Heart left ventricle (tissue), 16 donors: ENCODE measurements around the gene PGRMC1. TPM values are rescaled to one million over a fixed set of nuclear protein-coding genes. Genes with fewer than 3 reads are reported as not detected.

ENCODE experiments used
- ATAC-seq, 4 donors: fragments of 200-7000 bp; cut with Tn5 transposase; one replicate each; pipeline ENCODE4 v1.9.1; 2020 to 2022; ENCODE audit warnings: moderate library complexity in 4 of 4, mild to moderate bottlenecking in 3 of 4, moderate number of reproducible peaks in 1 of 4
- DNase-seq, 5 donors: peaks; one replicate each; pipeline ENCODE4 v3.0.0-alpha.2; 2020
- H3K27ac ChIP-seq, 12 donors: fragments of 200-600 bp; sonication (generic) in 4 of 12; one replicate each; pipeline versions ENCODE4 v1.5.0 to v1.8.0; 2016 to 2022; ENCODE audit warnings: mild to moderate bottlenecking in 2 of 12
- H3K27me3 ChIP-seq, 9 donors: fragments of 200-600 bp; sonication (generic) in 2 of 9; one replicate each; pipeline versions ENCODE4 v1.5.1 to v1.8.0; 2016 to 2022; ENCODE audit warnings: mild to moderate bottlenecking in 3 of 9
- H3K36me3 ChIP-seq, 9 donors: fragments of 200-600 bp; sonication (generic) in 2 of 9; one replicate each; pipeline versions ENCODE4 v1.5.0 to v1.8.0; 2018 to 2022; ENCODE audit warnings: mild to moderate bottlenecking in 2 of 9
- H3K4me1 ChIP-seq, 12 donors: fragments of 200-600 bp; sonication (generic) in 4 of 12; one replicate each; pipeline versions ENCODE4 v1.5.0 to v1.8.0; 2016 to 2022; ENCODE audit warnings: mild to moderate bottlenecking in 3 of 12
- H3K4me3 ChIP-seq, 12 donors: fragments of 200-600 bp; sonication (generic) in 4 of 12; one replicate each; pipeline versions ENCODE4 v1.5.0 to v1.8.0; 2017 to 2022; ENCODE audit warnings: mild to moderate bottlenecking in 9 of 12, moderate library complexity in 4 of 12
- H3K9me3 ChIP-seq, 12 donors: fragments of 200-600 bp; sonication (generic) in 4 of 12; one replicate each; pipeline versions ENCODE4 v1.5.0 to v1.8.0; 2016 to 2022; ENCODE audit warnings: mild to moderate bottlenecking in 1 of 12
- POLR2A ChIP-seq, 2 donors: fragments of 450-650 bp; IDR thresholded peaks; one replicate each; pipeline ENCODE4 v1.6.1; 2017; ENCODE audit warnings: antibody characterized with exemption in 2 of 2, mild to moderate bottlenecking in 2 of 2, moderate library complexity in 2 of 2
- WGBS, 4 donors: extraction: QIAGEN DNeasy Blood & Tissue Kit in 2 of 4; methylation state at CpG; one replicate each; pipeline versions ENCODE4 v1.1.5 to v1.1.7; 2013 to 2018; 5-methylcytosine and 5-hydroxymethylcytosine counted together
- intact Hi-C, 10 donors: fragments of 100-400 bp; cut with DNase I; formaldehyde crosslinking; loops; one replicate each; pipeline versions ENCODE4 v1.11.1 to v1.14.2; 2022
- polyA plus RNA-seq, 2 donors: library from polyadenylated mRNA; stranded (reverse); fragments of 200-250 nt; gene quantifications; one replicate each; pipeline ENCODE4 v1.2.3, GENCODE V29; 2013
- total RNA-seq, 9 donors: library from RNA; depleted of rRNA in 2 of 9; stranded (reverse); fragments of >200 nt in 2 of 9; fragmentation: NEBNext Ultra II Directional in 3 of 9; extraction: Animal tissue kit (Norgen Biotek cat#: 25700) in 3 of 9; gene quantifications; one replicate each; pipeline versions ENCODE4 v1.1.0 to v1.2.4, GENCODE V29; 2016 to 2023
- TF ChIP-seq, protein P1 (sequence below), 12 donors: fragments of 200-600 bp; sonication (generic) in 4 of 12; IDR thresholded peaks; one replicate each; pipeline versions ENCODE4 v1.5.0 to v1.8.0; 2018 to 2022; ENCODE audit warnings: antibody characterized with exemption in 12 of 12, mild to moderate bottlenecking in 5 of 12
- donor health status: ischemic (EF 13 %, LVEDD 7.1; RV severe dilation, severe dysfunction).
- donor health status: healthy with polysubstance abuse.
- donor health status: DM: no; HTN: yes; CAD: no.
- donor health status: DM: no; HTN: no; CAD: no.
- donor health status: ischemic (EF 25% LVEDD 6.9; RV normal size, moderate dysfunction).
- donor health status: ischemic (EF 25% LVEDD 5.7; RV mildly dilated, moderate dysfunction).
- donor health status: healthy.
- donor health status: DM: yes; HTN: yes; CAD: no.
- donor health status: ischemic (EF 35%, LVEDD 5.7; RV mildly dilated, moderate dysfunction).
- donor health status: nonischemic (EF 11% LVEDD 7.7; RV severe dilation, severe dysfunction).
- donor health status: DM: yes; HTN: yes; CAD: no.
- donor health status: PGD.
- donor health status: ischemic (EF 29% LVEDD 5.4; RV normal size, mild dysfunction).
- donor health status: nonischemic (EF 23%, LVEDD 6.1; RV moderate dilation, normal function).

Gene PGRMC1
- total and polyA plus RNA-seq, 11 donors = 12.6 to 28.6 (median 18.9) TPM

DNA sequence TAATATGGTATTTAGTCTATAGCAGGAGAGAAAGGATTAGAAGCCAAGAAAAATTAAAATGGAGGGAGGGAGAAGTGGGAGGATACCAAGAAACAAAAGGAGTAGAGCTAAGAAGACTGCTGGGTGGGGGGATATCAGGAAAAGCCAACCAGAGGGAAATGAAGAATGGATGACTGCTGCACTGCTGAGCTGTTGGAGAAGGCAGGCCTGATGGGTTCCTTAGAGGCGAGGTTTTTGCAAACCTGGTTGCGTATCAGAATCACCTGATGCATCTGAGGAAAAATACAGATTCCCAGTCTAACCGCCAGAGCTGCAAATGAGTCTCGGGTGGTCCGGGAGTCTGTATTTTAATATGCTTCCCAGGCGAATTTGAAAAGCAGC, 1.5 kb downstream of the PGRMC1 start:
- Histone ChIP-seq H3K27me3 (peaks cover 0 to 9% (median 0%) of the 10 kb centered on the region in 9 donors), H3K36me3 (peaks cover 0 to 15% (median under 1%) of the 10 kb centered on the region in 9 donors), H3K4me1 (peaks cover 0 to 19% (median 1%) of the 10 kb centered on the region in 12 donors), H3K9me3 (no peaks in the 10 kb centered on the region), H3K27ac (peak overlapping the region in 3 of 12 donors; percentile 0 to 89 (median 86)), H3K4me3 (peak overlapping the region in 11 of 12 donors; percentile 58 to 96 (median 75))
- DNase-seq (no peak), ATAC-seq (no peak)
- 54 to 65% (median 59%) methylated on average over 6 of the region's 6 CpGs for WGBS, 4 donors
- TF ChIP-seq POLR2A (IDR thresholded peaks at IDR 0.05) = no peak
- TF ChIP-seq, protein P1, sequence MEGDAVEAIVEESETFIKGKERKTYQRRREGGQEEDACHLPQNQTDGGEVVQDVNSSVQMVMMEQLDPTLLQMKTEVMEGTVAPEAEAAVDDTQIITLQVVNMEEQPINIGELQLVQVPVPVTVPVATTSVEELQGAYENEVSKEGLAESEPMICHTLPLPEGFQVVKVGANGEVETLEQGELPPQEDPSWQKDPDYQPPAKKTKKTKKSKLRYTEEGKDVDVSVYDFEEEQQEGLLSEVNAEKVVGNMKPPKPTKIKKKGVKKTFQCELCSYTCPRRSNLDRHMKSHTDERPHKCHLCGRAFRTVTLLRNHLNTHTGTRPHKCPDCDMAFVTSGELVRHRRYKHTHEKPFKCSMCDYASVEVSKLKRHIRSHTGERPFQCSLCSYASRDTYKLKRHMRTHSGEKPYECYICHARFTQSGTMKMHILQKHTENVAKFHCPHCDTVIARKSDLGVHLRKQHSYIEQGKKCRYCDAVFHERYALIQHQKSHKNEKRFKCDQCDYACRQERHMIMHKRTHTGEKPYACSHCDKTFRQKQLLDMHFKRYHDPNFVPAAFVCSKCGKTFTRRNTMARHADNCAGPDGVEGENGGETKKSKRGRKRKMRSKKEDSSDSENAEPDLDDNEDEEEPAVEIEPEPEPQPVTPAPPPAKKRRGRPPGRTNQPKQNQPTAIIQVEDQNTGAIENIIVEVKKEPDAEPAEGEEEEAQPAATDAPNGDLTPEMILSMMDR (IDR thresholded peaks at IDR 0.05) = no peak
- intact Hi-C loops = loop anchor here in 2 of 10 donors (2.0 to 10.0 kb wide), 2 partner anchors 161 to 227 kb away; partner anchors contain the start of genes SLC25A43 (in 1 of the 2) and SLC25A5 (in 1 of the 2)

DNA sequence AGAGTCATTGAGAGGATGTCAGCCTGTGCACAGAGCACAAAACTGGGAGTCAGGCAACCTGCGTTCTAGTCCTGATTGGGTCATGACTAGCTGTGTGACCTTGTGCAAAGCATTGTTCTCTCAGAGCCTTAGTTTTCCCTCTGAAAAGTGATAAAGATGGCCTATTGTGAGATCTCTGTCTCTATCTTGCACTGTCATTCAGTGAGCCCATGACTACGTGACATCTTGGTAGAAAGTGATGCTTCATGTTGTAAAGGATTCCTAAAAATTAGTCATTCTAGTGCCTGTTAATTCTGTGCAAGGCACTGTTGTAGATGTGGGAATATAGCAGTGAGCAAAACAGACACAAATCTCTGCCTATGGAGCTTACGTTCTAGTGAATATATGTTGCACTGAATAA, 2.5 kb downstream of the PGRMC1 start:
- Histone ChIP-seq H3K27me3 (peaks cover 0 to 9% (median 0%) of the 10 kb centered on the region in 9 donors), H3K36me3 (peaks cover 0 to 25% (median 5%) of the 10 kb centered on the region in 9 donors), H3K9me3 (no peaks in the 10 kb centered on the region), H3K27ac (no peak overlapping the region), H3K4me1 (peaks cover 0 to 19% (median 1%) of the 10 kb centered on the region in 12 donors), H3K4me3 (no peak overlapping the region)
- intact Hi-C loops = loop anchor here in 1 of 10 donors (10.0 kb wide), 1 partner anchor 226 kb away; the partner anchor contains the start of gene SLC25A5
- DNase-seq (no peak), ATAC-seq (no peak)
- 77 to 83% (median 80%) methylated on average over 3 of the region's 3 CpGs for WGBS, 4 donors
- TF ChIP-seq POLR2A (IDR thresholded peaks at IDR 0.05) = no peak
- TF ChIP-seq, protein P1 (IDR thresholded peaks at IDR 0.05) = no peak

DNA sequence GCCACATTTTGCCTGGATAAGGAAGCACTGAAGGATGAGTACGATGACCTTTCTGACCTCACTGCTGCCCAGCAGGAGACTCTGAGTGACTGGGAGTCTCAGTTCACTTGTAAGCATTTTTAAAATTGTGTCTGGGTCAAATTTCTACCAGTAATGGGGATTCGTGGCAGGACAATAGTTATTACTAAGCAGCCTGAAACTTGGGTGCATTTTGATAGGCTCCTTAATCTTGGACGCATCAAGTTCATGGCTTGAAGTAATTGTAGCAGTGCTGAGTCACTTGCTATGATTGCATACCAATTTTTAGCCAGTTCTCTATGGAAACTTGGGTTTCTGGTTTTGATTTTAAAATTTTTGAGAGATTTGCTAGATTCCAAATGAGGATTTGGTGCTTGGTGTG, 4.3 kb downstream of the PGRMC1 start:
- DNase-seq (no peak), ATAC-seq (no peak)
- H3K27ac ChIP-seq = peak overlapping the region in 1 of 12 donors; percentile 3
- no peak overlapping the region for H3K4me3 ChIP-seq
- WGBS, 4 donors = 58 to 87% (median 74%) methylated on average over 3 of the region's 3 CpGs
- H3K27me3 ChIP-seq = peaks cover 0 to 3% (median 0%) of the 10 kb centered on the region in 9 donors
- H3K36me3 ChIP-seq = peaks cover 0 to 40% (median 5%) of the 10 kb centered on the region in 9 donors
- H3K9me3 ChIP-seq = no peaks in the 10 kb centered on the region
- H3K4me1 ChIP-seq = peaks cover 0 to 15% (median 1%) of the 10 kb centered on the region in 12 donors
- intact Hi-C loops = no loop called here
- no peak for TF ChIP-seq POLR2A (IDR thresholded peaks at IDR 0.05)
- TF ChIP-seq, protein P1 (IDR thresholded peaks at IDR 0.05) = no peak

DNA sequence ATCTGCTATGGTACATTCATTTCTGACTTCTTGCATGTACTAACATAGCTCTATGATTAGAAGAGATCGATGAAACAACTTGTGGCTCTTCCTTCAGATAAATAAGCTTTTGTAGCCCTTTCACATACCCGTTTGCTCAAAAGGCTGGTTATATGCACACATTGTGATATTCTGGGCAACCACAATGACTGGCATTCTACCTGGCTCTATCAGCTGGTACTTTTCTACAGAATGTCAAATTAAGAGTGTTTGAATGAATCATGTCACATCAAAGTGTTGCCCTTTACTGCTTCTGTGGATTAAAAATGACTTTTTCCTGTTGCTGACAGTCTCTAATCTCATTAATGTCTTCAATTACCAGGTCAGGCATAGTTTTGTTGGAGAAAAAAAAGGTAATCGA, 11.6 kb downstream of the PGRMC1 start:
- no peaks in the 10 kb centered on the region for H3K9me3 ChIP-seq
- no peak overlapping the region for H3K4me3 ChIP-seq
- intact Hi-C loops = no loop called here
- H3K36me3 ChIP-seq = peaks cover 0 to 49% (median 0%) of the 10 kb centered on the region in 9 donors
- no peaks in the 10 kb centered on the region for H3K27me3 ChIP-seq
- TF ChIP-seq POLR2A (IDR thresholded peaks at IDR 0.05) = no peak
- TF ChIP-seq, protein P1 (IDR thresholded peaks at IDR 0.05) = no peak
- ATAC-seq (no peak), DNase-seq (no peak)
- no peak overlapping the region for H3K27ac ChIP-seq
- WGBS, 4 donors = 75 to 96% (median 86%) methylated on average over 3 of the region's 3 CpGs
- no peaks in the 10 kb centered on the region for H3K4me1 ChIP-seq
